Stomach (tissue), 9 donors: ENCODE measurements around the gene THADA. TPM values are rescaled to one million over a fixed set of nuclear protein-coding genes. Genes with fewer than 3 reads are reported as not detected.
A peak's percentile ranks its signal among the peaks of the same experiment; 100 is the strongest.

ENCODE experiments used
- DNase-seq, 2 donors: peaks; one replicate each; pipeline versions ENCODE4 v3.0.0 to v3.0.0-alpha.2; 2013 to 2019
- H3K27ac ChIP-seq, 5 donors: fragments of 200-600 bp in 4 of 5; sonication (generic) in 4 of 5; one replicate each; pipeline ENCODE4 v1.5.1; 2013 to 2019; ENCODE audit warnings: mild to moderate bottlenecking in 1 of 5, moderate library complexity in 1 of 5
- H3K27me3 ChIP-seq, 3 donors: fragments of 200-600 bp; sonication (generic); one replicate each; pipeline ENCODE4 v1.5.1; 2017 to 2019; ENCODE audit warnings: mixed run types in 1 of 3
- H3K36me3 ChIP-seq, 4 donors: fragments of 200-600 bp; sonication (generic); 1 replicate in 3 of 4; 2 replicates in 1 of 4; pipeline ENCODE4 v1.5.1; 2016 to 2019
- H3K4me1 ChIP-seq, 4 donors: fragments of 200-600 bp; sonication (generic); one replicate each; pipeline ENCODE4 v1.5.1; 2016 to 2019
- H3K4me3 ChIP-seq, 4 donors: fragments of 200-600 bp; sonication (generic) in 3 of 4; one replicate each; pipeline ENCODE4 v1.5.1; 2016 to 2019; ENCODE audit warnings: mild to moderate bottlenecking in 1 of 4
- H3K9me3 ChIP-seq, 4 donors: fragments of 200-600 bp; sonication (generic); one replicate each; pipeline ENCODE4 v1.5.1; 2016 to 2019
- CTCF ChIP-seq, 7 experiments: fragments of 450-650 bp in 4 of 7; fragments of 200-600 bp in 3 of 7; sonication (generic) in 3 of 7; IDR thresholded peaks; one replicate each; pipeline ENCODE4 v1.5.1; 2016 to 2019; ENCODE audit warnings: antibody characterized with exemption in 7 of 7, control low read depth in 2 of 7, mild to moderate bottlenecking in 1 of 7
- EP300 ChIP-seq: sonication (generic); formaldehyde crosslinking; IDR thresholded peaks from one replicate; pipeline ENCODE4 v1.6.1; 2017; ENCODE audit warnings: antibody characterized with exemption
- POLR2A ChIP-seq, 4 donors: fragments of 450-650 bp; IDR thresholded peaks; one replicate each; pipeline ENCODE4 v1.6.1; 2016; ENCODE audit warnings: antibody characterized with exemption in 4 of 4, control low read depth in 2 of 4, mild to moderate bottlenecking in 1 of 4, moderate library complexity in 1 of 4
- POLR2AphosphoS5 ChIP-seq, 3 donors: sonication (generic); formaldehyde crosslinking; IDR thresholded peaks; one replicate each; pipeline ENCODE4 v1.6.1; 2016; ENCODE audit warnings: antibody characterized with exemption in 3 of 3
- WGBS, 5 donors: extraction: QIAGEN DNeasy Blood & Tissue Kit in 3 of 5; methylation state at CpG; one replicate each; pipeline versions ENCODE4 v1.1.5 to v1.1.7; 2013 to 2018; 5-methylcytosine and 5-hydroxymethylcytosine counted together
- intact Hi-C: fragments of 100-400 bp; cut with DNase I; formaldehyde crosslinking; loops from one replicate; pipeline ENCODE4 v1.15.1; 2023; ENCODE audit warnings: low total_unique reads
- polyA plus RNA-seq, 3 donors: library from polyadenylated mRNA; stranded (reverse); fragments of 200-250 nt; gene quantifications; one replicate each; pipeline ENCODE4 v1.2.3, GENCODE V29; 2013
- total RNA-seq, 5 donors: library from RNA; depleted of rRNA; stranded (reverse); fragments of >200 nt; gene quantifications; one replicate each; pipeline versions ENCODE4 v1.1.0 to v1.2.3, GENCODE V29; 2014 to 2016
- donor health status: healthy with polysubstance abuse.
- donor health status: Bipolar disorder and iron deficiency.
- donor health status: healthy.

Gene THADA
- total and polyA plus RNA-seq, 8 donors, result 8.0 to 109 (median 31.9) TPM

GRCh38 chr2:43592443-43592842, 3.4 kb downstream of the THADA start:
- no peak overlapping the region for H3K27ac ChIP-seq
- no peak for DNase-seq
- intact Hi-C loops, result no loop called here
- no peaks in the 10 kb centered on the region for H3K9me3 ChIP-seq
- no peak overlapping the region for H3K4me3 ChIP-seq
- peaks cover 0 to 41% (median 20%) of the 10 kb centered on the region in 4 donors for H3K4me1 ChIP-seq
- H3K27me3 ChIP-seq, result no peaks in the 10 kb centered on the region
- TF ChIP-seq EP300 (no peak), POLR2AphosphoS5 (IDR thresholded peaks at IDR 0.05) (no peak), POLR2A (IDR thresholded peaks at IDR 0.05) (no peak)
- peaks cover 12 to 42% (median 40%) of the 10 kb centered on the region in 4 donors for H3K36me3 ChIP-seq

GRCh38 chr2:43585708-43586107, 10.1 kb downstream of the THADA start:
- TF ChIP-seq POLR2A (IDR thresholded peaks at IDR 0.05) (no peak), CTCF (IDR thresholded peaks at IDR 0.05) (no peak), EP300 (no peak), POLR2AphosphoS5 (IDR thresholded peaks at IDR 0.05) (no peak)

GRCh38 chr2:43579275-43579981, 16.4 kb downstream of the THADA start:
- H3K9me3 ChIP-seq, result no peaks in the 10 kb centered on the region
- WGBS, 5 donors, result 80 to 93% (median 83%) methylated on average over 5 of the region's 5 CpGs
- H3K4me1 ChIP-seq, result peaks cover 0 to 5% (median 3%) of the 10 kb centered on the region in 4 donors
- H3K4me3 ChIP-seq, result no peak overlapping the region
- H3K27me3 ChIP-seq, result no peaks in the 10 kb centered on the region
- no peak overlapping the region for H3K27ac ChIP-seq
- intact Hi-C loops, result no loop called here
- DNase-seq, result no peak
- H3K36me3 ChIP-seq, result peaks cover 24 to 90% (median 88%) of the 10 kb centered on the region in 4 donors
- TF ChIP-seq POLR2AphosphoS5 (IDR thresholded peaks at IDR 0.05) (no peak), EP300 (no peak), POLR2A (IDR thresholded peaks at IDR 0.05) (no peak), CTCF (IDR thresholded peaks at IDR 0.05) (no peak)

More at GRCh38 chr2:43585708-43586107, 10.1 kb downstream of the THADA start:
- Histone ChIP-seq H3K27me3 (no peaks in the 10 kb centered on the region), H3K36me3 (peaks cover 33 to 91% (median 87%) of the 10 kb centered on the region in 4 donors), H3K27ac (no peak overlapping the region), H3K4me1 (no peaks in the 10 kb centered on the region), H3K4me3 (no peak overlapping the region), H3K9me3 (no peaks in the 10 kb centered on the region)
- no peak for DNase-seq
- intact Hi-C loops, result no loop called here
- 91 to 98% (median 96%) methylated on average over 3 of the region's 3 CpGs for WGBS, 5 donors

- Histone ChIP-seq H3K27me3 (no peaks in the 10 kb centered on the region), H3K4me3 (no peak overlapping the region), H3K27ac (peak overlapping the region in 1 of 5 donors; percentile 36), H3K4me1 (peaks cover 0 to 5% (median 3%) of the 10 kb centered on the region in 4 donors), H3K9me3 (no peaks in the 10 kb centered on the region), H3K36me3 (peaks cover 26 to 91% (median 85%) of the 10 kb centered on the region in 4 donors)
- peak in 1 of 2 donors; percentile 81 for DNase-seq
- WGBS, 5 donors, result 43 to 52% (median 48%) methylated on average over 8 of the region's 8 CpGs
- peak in 1 of 3 donors; percentile 6 for TF ChIP-seq POLR2AphosphoS5 (IDR thresholded peaks at IDR 0.05)
- TF ChIP-seq EP300, result no peak
- TF ChIP-seq CTCF (IDR thresholded peaks at IDR 0.05), result peak in 4 of 7 experiments; percentile 43 to 74 (median 58)
- no peak for TF ChIP-seq POLR2A (IDR thresholded peaks at IDR 0.05)
- intact Hi-C loops, result no loop called here
These were observed 18.6 kb downstream of the THADA start for GRCh38 chr2:43576981-43577892.
